ENCODE results near the gene APPL2.
"Not testable (repeated sequence)": the region's sequence is repeated elsewhere in the genome, so short reads cannot be mapped to it uniquely, and the experiment has no call there.

APPL2 gene

DNA sequence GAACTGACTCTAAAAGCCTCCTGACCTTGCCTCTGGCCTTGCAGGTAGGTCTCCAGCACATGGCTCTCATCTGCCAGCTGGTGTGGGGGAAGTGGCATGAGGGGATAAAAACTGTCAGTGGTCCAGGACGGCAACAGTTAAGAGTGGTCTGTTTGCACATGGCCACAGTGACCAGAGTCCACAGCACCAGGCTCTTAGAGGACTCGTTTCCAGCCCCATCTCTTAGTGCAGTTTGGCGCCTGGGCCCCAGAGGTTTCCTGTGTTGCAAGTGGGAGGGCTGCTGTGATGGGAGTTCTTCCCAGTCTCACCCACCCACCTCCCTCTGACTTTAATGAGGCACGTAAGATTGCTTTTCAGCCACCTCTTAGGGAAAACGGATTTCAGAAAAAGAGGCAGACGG lies 37.0 kb downstream of the APPL2 start:
- Histone ChIP-seq H3K27ac (no peak overlapping the region), H3K36me3 (peaks cover 37 to 100% (median 80%) of the 10 kb centered on the region in 11 experiments), H3K4me1 (peaks cover 0 to 16% (median 12%) of the 10 kb centered on the region in 10 experiments; a peak in 13 of 20 replicates), H3K4me3 (no peak overlapping the region), H4K20me1 (peaks cover 0 to 73% (median 0%) of the 10 kb centered on the region in 11 experiments; a peak in 7 of 22 replicates), H3K4me2 (no peak overlapping the region), H3K9ac (no peak overlapping the region), H3K9me3 (replicated peaks in 1 of 11) (no peaks in the 10 kb centered on the region), H3K27me3 (no peaks in the 10 kb centered on the region)
- no peak for TF ChIP-seq Cebpa-rat (IDR thresholded peaks at IDR 0.05)

DNA sequence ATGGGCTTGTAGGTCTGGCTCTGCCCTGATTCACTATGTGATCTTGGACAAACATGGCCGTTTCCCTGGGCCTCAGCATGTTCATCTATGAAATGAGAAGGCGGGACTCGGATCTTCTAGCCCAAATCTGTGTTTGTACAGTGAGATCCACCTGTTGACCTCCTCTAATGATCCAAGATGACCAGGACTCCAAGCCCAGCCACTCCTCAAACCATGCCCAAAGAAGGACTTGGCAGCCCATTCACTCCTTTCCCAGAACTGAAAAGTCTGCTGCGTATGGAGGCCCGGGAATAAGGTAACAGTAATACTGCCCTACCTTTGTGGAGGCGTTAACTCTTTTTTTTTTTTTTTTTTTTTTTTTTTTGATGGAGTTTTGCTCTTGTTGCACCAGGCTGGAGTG lies 39.9 kb downstream of the APPL2 start:
- Histone ChIP-seq H3K27me3 (no peaks in the 10 kb centered on the region), H3K4me2 (no peak overlapping the region), H3K36me3 (peaks cover 37 to 99% (median 79%) of the 10 kb centered on the region in 11 experiments; a peak in 21 of 22 replicates)

GRCh38 chr12:105194947-105195346 lies 41.0 kb downstream of the APPL2 start:
- Histone ChIP-seq H3K4me1 (peaks cover 0 to 15% (median 8%) of the 10 kb centered on the region in 10 experiments; a peak in 9 of 20 replicates), H3K9ac (no peak overlapping the region), H3K4me2 (no peak overlapping the region), H3K4me3 (no peak overlapping the region), H3K36me3 (peaks cover 45 to 99% (median 81%) of the 10 kb centered on the region in 11 experiments; a peak in 21 of 22 replicates), H3K27ac (no peak overlapping the region), H3K9me3 (replicated peaks in 1 of 11) (no peaks in the 10 kb centered on the region), H3K27me3 (no peaks in the 10 kb centered on the region), H4K20me1 (peaks cover 0 to 80% (median 8%) of the 10 kb centered on the region in 11 experiments; a peak in 9 of 22 replicates)
- no peak for TF ChIP-seq Cebpa-rat (IDR thresholded peaks at IDR 0.05)

More for the DNA sequence above, 39.9 kb downstream of the APPL2 start:
- Histone ChIP-seq H3K9me3 (replicated peaks in 1 of 11) (no peaks in the 10 kb centered on the region), H3K9ac (no peak overlapping the region), H3K27ac (no peak overlapping the region), H3K4me1 (peaks cover 0 to 17% (median 8%) of the 10 kb centered on the region in 10 experiments; a peak in 11 of 20 replicates), H4K20me1 (peaks cover 0 to 69% (median 8%) of the 10 kb centered on the region in 11 experiments; a peak in 9 of 22 replicates), H3K4me3 (no peak overlapping the region)
- TF ChIP-seq Cebpa-rat (IDR thresholded peaks at IDR 0.05) = no peak

GRCh38 chr12:105192624-105193225 lies 43.2 kb downstream of the APPL2 start:
- H3K9me3 ChIP-seq (replicated peaks in 1 of 11) = no peaks in the 10 kb centered on the region
- H3K36me3 ChIP-seq = peaks cover 66 to 99% (median 90%) of the 10 kb centered on the region in 11 experiments
- H3K27ac ChIP-seq = no peak overlapping the region
- no peak overlapping the region for H3K4me3 ChIP-seq
- H3K4me2 ChIP-seq = peak overlapping the region in 5 of 11 experiments; percentile 17 to 48 (median 29); a peak in 5 of 22 replicates
- no peak overlapping the region for H3K9ac ChIP-seq
- peaks cover 0 to 87% (median 12%) of the 10 kb centered on the region in 11 experiments; a peak in 9 of 22 replicates for H4K20me1 ChIP-seq
- peaks cover 0 to 15% (median 8%) of the 10 kb centered on the region in 10 experiments; a peak in 9 of 20 replicates for H3K4me1 ChIP-seq
- no peaks in the 10 kb centered on the region for H3K27me3 ChIP-seq
- no peak for TF ChIP-seq Cebpa-rat (IDR thresholded peaks at IDR 0.05)

- Histone ChIP-seq H3K27me3 (no peaks in the 10 kb centered on the region), H4K20me1 (peaks cover 0 to 86% (median 13%) of the 10 kb centered on the region in 11 experiments; a peak in 10 of 22 replicates), H3K9ac (no peak overlapping the region), H3K27ac (no peak overlapping the region), H3K9me3 (replicated peaks in 1 of 11) (0 out of 22 replicates have a peak, but pooled peaks cover 0 to under 1% (median 0%) of the 10 kb centered on the region in 11 experiments), H3K36me3 (peaks cover 69 to 98% (median 87%) of the 10 kb centered on the region in 11 experiments), H3K4me1 (peaks cover 0 to 15% (median 8%) of the 10 kb centered on the region in 10 experiments; a peak in 9 of 20 replicates), H3K4me3 (no peak overlapping the region), H3K4me2 (no peak overlapping the region)
- no peak for TF ChIP-seq Cebpa-rat (IDR thresholded peaks at IDR 0.05)
Observed at GRCh38 chr12:105190530-105190929, 45.4 kb downstream of the APPL2 start.

DNA sequence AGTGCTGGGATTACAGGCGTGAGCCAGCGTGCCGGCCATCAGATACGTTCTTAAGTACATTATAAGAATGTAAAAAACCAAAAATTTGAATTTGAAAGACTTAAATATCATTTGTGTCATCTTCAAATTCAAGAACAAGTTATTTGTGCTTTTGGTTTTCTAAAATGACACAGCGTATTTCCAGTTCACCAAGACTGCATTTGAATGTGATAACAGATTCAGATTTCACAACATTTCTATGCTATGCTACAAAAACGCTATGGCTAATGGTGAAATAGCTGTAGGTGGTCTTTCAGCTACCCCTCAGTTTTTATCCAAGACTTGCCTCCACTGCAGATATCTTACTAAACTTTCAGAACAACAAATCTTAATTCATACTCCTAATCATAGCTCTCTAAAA lies 46.7 kb downstream of the APPL2 start:
- no peak overlapping the region for H3K27ac ChIP-seq
- H3K36me3 ChIP-seq = peaks cover 72 to 98% (median 89%) of the 10 kb centered on the region in 11 experiments
- TF ChIP-seq Cebpa-rat (IDR thresholded peaks at IDR 0.05) = no peak
- no peak overlapping the region for H3K4me3 ChIP-seq
- H4K20me1 ChIP-seq = peaks cover 0 to 89% (median 15%) of the 10 kb centered on the region in 11 experiments; a peak in 10 of 22 replicates
- peaks cover 0 to 15% (median 8%) of the 10 kb centered on the region in 10 experiments; a peak in 9 of 20 replicates for H3K4me1 ChIP-seq
- peaks cover 0 to 6% (median 0%) of the 10 kb centered on the region in 11 experiments; a peak in 2 of 22 replicates for H3K9me3 ChIP-seq (replicated peaks in 1 of 11)
- no peaks in the 10 kb centered on the region for H3K27me3 ChIP-seq
- H3K4me2 ChIP-seq = no peak overlapping the region
- no peak overlapping the region for H3K9ac ChIP-seq

DNA sequence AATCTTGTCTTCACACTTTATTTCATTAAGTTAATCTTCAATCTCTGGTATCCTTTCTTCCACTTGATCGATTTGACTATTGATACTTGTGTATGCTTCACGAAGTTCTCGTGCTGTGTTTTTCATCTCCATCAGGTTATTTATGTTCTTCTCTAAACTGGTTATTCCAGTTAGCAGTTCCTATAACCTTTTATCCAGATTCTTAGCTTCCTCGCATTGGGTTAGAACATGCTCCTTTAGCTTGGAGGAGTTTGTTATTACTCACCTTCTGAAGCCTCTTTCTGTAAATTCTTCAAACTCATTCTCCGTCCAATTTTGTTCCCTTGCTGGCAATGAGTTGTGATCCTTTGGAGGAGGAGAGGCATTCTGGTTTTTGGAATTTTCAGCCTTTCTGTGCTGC lies 52.0 kb downstream of the APPL2 start:
- not testable (repeated sequence) for H3K4me1 ChIP-seq, H3K9ac ChIP-seq, H3K27ac ChIP-seq, H3K4me2 ChIP-seq, H3K27me3 ChIP-seq, H3K4me3 ChIP-seq
- Histone ChIP-seq H3K9me3 (replicated peaks in 1 of 11) (peaks cover 4 to 37% (median 17%) of the 10 kb centered on the region in 11 experiments; a peak in 13 of 22 replicates), H4K20me1 (peaks cover 0 to 85% (median 16%) of the 10 kb centered on the region in 11 experiments; a peak in 10 of 22 replicates), H3K36me3 (peaks cover 63 to 90% (median 75%) of the 10 kb centered on the region in 11 experiments)

GRCh38 chr12:105183406-105183805 lies 52.6 kb downstream of the APPL2 start:
- H3K4me2 ChIP-seq, H3K4me1 ChIP-seq, H3K27ac ChIP-seq, H3K9ac ChIP-seq, H3K4me3 ChIP-seq, H3K27me3 ChIP-seq: not testable (repeated sequence)
- Histone ChIP-seq H4K20me1 (peaks cover 0 to 82% (median 16%) of the 10 kb centered on the region in 11 experiments; a peak in 10 of 22 replicates), H3K36me3 (peaks cover 63 to 90% (median 75%) of the 10 kb centered on the region in 11 experiments), H3K9me3 (replicated peaks in 1 of 11) (peaks cover 4 to 42% (median 22%) of the 10 kb centered on the region in 11 experiments; a peak in 15 of 22 replicates)

DNA sequence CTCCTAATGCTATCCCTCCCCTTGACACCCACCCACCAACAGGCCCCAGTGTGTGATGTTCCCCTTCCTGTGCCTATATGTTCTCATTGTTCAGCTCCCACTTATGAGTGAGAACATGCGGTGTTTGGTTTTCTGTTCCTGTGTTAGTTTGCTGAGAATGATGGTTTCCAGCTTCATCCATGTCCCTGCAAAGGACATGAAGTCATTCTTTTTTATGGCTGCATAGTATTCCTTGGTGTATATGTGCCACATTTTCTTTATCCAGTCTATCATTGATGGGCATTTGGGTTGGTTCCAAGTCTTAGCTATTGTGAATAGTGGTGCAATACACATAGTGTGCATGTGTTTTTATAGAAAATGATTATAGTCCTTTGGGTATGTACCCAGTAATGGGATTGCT lies 56.9 kb downstream of the APPL2 start:
- H3K4me1 ChIP-seq, H3K27ac ChIP-seq, H3K4me2 ChIP-seq, H3K4me3 ChIP-seq, H3K27me3 ChIP-seq, H3K9ac ChIP-seq: not testable (repeated sequence)
- peaks cover 60 to 91% (median 71%) of the 10 kb centered on the region in 11 experiments for H3K36me3 ChIP-seq
- peaks cover 0 to 75% (median under 1%) of the 10 kb centered on the region in 11 experiments; a peak in 9 of 22 replicates for H4K20me1 ChIP-seq
- peaks cover 4 to 38% (median 27%) of the 10 kb centered on the region in 11 experiments; a peak in 15 of 22 replicates for H3K9me3 ChIP-seq (replicated peaks in 1 of 11)
